Measurements from ENCODE around the gene DDX6.
"Not testable (repeated sequence)": the region's sequence is repeated elsewhere in the genome, so short reads cannot be mapped to it uniquely, and the experiment has no call there.

DDX6 gene, protein sequence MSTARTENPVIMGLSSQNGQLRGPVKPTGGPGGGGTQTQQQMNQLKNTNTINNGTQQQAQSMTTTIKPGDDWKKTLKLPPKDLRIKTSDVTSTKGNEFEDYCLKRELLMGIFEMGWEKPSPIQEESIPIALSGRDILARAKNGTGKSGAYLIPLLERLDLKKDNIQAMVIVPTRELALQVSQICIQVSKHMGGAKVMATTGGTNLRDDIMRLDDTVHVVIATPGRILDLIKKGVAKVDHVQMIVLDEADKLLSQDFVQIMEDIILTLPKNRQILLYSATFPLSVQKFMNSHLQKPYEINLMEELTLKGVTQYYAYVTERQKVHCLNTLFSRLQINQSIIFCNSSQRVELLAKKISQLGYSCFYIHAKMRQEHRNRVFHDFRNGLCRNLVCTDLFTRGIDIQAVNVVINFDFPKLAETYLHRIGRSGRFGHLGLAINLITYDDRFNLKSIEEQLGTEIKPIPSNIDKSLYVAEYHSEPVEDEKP

GRCh38 chr11:118791111-118791960 lies at the start of gene DDX6:
TSS of gene DDX6 (minus strand) at chr11:118791164. CDS start at chr11:118786251, 4,913 bp downstream.
- DNase-seq, result peak; percentile 88

DNA sequence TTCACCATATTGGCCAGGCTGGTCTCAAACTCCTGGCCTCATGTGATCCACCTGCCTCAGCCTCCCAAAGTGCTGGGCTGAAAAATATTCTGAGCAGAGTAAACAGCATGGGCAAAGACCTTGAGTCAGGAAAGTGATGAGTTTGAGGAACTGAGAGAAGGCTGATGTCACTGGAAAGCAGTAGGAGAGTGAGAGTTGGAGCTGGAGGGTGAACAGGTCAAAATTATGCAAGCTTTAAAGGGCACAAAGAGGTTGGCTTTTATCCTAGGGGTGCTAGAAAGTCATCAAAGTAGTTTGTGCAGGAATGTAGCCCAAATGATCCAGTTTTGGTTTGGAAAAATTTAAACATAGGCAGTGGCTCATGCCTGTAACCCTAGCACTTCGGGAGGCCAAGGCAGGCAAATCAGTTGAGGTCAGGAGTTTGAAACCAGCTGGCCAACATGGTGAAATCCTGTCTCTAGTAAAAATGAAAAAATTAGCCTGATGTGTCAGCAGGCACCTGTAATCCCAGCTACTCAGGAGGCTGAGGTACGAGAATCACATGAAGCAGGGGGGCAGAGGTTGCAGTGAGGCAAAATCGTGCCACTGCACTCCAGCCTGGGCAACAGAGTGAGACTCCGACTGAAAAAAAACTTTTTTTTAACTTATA lies 48.1 kb upstream of the DDX6 start:
- peak; percentile 19 for DNase-seq

DNA sequence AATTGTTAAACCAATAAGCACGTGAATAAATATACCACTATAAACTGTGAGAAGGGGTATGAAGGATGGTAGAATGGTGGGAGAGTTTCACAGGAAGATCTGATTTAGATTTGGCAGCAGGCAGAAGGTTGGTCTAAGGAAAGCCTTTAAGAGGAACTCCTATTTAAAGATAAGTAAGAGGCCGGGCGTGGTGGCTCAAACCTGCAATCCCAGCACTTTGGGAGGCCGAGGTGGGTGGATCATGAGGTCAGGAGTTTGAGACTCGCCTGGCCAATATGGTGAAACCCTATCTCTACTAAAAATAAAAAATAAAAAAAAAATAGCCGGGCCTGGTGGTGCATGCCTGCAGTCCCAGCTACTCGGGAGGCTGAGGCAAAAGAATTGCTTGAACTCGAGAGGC lies 46.9 kb upstream of the DDX6 start:
- DNase-seq, result no peak

DNA sequence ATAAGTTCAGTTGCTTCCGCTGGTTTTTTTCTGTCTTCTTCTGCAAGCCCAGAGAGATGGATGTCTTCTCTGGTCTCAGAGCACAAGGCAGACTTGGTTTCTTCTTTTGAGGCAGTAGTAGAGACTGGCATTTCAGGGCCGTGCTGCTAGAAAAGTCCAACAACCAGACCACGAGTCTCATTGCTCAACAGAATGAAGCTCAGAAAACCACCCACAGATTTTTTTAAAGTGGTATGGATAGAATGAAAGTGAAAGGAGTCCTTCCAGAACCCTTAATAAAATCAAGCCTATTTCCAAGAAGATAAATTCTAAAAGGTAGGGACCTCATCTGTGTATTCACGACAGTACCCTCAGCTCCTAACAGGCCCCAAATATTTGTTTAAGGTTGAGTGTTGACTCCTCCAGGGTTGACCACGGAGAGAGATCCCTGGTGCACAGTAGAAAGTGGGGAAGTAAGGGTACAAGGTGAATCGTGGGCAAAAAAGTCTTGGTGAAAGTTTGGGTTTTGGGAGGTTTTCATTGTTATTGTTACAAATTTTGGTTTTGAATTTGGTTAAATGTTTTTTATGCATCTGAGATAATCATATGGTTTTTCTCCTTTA lies 43.6 kb upstream of the DDX6 start:
- no peak for DNase-seq

DNA sequence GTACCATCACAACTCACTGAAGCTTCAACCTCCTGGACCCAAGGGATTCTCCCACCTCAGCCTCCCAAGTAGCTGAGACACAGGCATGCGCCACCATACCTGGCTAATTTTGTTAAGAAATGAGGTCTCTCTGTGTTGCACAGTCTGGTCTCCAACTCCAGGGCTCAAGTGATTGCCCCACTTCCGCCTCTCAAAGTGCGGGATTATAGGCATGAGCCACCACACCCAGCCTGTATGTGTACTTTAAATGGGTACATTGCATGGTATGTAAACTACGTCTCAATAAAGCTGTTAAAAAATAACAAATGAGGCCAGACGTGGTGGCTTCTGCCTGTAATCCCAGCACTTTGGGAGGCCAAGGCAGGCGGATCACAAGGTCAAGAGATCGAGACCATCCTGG lies 36.2 kb upstream of the DDX6 start:
- no peak for DNase-seq

- DNase-seq, result not testable (repeated sequence)
Observed at GRCh38 chr11:118822936-118823510, 32.1 kb upstream of the DDX6 start.

DNA sequence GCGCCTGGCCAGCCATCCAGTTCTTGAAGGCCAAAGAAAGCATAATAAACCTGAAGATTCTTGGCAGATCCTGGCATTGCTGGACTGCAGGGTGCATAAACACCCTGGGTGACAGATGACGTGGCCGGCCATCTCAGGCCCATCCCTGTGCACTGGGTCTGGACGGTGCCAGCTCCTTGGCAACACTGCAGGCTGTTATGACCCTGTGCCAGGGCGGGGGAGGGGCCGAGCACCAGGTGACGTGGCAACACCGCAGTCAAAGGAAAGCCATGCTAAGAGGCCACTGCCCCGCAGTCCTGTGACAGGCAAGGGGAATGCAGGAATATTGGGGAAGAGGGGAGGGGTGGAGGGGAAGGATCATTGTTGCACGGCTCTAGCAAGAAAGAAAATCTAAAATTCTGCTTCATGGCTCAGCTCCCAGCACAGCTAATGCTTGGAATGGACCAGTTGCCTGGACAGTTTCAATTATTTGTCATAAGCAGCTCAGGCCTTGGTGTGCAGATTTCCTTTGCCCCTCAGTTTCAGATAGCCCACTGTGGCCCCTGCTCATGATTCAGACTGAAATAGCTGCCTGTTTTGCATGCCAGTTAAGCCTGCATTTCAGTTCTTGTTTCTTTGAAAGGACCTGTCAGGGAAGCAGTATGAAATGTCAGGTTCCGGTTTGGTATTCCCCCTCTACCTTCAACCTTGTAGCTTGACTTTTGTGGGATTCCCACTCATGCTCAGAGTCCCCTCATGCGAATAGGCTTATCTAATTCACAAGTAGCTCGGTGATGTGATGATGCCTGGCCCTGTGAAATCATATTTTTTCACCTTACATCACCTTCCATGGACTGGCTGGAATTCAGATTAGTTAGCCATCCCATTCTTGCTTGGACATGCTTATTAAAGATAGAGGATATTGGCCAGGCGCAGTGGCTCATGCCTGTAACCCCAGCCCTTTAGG lies 29.7 kb upstream of the DDX6 start:
- DNase-seq, result peak; percentile 66

- DNase-seq, result not testable (repeated sequence)
Observed at GRCh38 chr11:118820025-118820379, 29.0 kb upstream of the DDX6 start.

DNA sequence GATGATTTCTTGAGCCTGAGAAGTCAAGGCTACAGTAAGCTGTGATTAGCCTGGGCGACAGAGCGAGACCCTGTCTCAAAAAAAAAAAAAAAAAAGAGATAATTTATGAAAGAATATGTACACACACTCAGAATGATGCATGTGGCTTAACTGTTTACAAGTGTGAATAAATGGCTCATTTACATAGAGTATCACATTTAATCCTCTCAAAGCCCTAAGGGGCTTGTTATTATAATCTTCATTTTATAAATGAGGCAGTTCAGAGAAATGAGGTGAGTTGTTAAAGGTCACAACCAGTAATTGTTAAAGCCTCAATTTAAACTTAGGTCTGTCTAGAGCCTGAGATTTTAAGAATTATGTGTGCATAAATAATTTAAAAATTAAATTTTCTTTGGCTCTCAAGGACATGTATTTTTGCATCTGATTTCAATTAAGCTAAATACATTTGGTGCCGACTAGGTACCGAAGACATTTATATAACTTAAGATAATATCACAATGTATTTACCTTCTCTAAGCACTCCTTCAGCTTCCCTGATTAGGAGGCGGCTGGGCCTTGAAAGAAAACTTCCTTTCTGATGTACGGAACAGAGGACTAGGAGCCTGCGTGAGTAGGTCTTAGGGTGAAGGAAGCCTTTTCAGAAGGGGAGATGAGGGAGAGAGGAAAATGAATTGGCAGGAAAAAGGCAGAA lies 28.5 kb upstream of the DDX6 start:
- DNase-seq, result no peak

- no peak for DNase-seq
Observed at GRCh38 chr11:118818130-118818529, 27.2 kb upstream of the DDX6 start.

DNA sequence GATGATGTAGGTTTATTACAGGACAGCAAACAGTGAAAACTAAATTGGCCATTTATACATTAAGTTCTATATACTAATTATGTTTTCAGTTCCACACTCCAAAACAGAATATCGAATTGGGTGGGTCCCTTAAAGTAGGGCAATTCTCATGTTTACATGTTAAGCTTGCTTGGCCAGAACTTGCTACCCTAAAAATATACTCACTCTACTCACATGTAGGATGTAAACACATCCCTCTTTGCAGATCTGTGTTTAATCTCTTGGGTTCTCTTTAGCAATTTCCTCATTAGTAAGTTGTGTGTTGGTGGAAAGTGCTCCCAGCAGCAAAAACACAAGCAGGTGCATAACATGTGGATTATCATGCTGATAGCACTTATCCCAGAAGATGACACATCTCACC lies 22.6 kb upstream of the DDX6 start:
- DNase-seq, result no peak

DNA sequence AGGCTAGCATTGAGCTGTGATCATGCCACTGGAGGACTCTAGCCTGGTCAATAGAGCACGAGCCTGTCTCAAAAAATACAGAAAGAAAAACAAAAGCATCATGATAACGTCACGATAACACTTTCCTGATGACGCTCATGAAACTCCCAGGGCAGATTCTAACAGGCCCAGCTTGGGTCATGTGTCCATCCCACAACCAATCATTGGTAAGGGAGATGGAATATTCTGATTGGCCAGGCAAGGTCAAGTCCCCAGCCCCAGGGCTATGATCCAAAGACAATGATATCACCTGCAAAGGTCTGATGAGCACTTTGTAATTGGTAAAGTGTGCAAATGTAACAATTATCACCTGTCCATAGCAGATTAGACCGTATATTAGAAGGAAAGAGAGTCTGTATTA lies 21.5 kb upstream of the DDX6 start:
- no peak for DNase-seq

DNA sequence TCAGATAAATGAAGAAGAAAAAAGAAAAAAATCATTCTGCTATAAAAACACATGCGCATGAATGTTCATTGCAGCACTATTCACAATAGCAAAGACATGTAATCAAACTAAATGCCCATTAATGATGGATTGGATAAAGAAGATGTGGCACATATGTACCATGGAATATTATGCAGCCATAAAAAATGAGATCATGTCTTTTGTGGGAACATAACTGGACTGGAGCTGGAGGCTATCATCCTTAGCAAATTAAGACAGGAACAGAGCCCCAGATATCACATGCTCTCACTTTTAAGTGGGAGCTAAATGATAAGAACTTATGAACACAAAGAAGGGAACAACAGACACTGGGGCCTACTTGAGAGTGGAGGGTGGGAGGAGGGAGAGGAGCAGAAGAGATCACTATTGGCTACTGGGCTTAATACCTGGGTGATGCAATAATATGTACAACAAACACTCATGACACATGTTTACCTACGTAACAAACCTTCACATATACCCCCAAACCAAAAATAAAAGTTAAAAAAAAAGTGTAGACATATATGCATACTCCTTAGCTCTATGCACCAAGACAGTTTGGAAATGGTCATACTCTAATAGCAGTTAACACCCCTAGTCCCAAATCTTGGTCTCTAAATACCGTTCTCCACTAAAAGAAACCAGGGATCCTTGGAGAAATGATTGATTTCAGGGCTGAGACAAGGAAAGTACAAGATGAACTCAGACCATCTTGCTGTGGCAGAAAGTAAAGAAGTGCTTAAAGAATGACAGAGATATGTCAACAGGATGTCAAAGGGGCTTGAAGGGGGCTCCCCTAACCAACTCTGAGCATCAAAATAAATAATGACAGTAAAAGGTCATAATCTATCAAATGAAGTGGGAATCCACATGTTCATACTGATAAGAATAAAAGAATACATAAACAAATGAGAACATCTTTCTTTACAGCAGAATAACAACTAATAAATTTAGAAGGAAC lies 17.1 kb upstream of the DDX6 start:
- DNase-seq, result no peak

- no peak for DNase-seq
Observed at GRCh38 chr11:118806400-118806799, 15.4 kb upstream of the DDX6 start.

- DNase-seq, result no peak
Observed at GRCh38 chr11:118804094-118804493, 13.1 kb upstream of the DDX6 start.

GRCh38 chr11:118799372-118799771 lies 8.4 kb upstream of the DDX6 start:
- DNase-seq, result no peak

GRCh38 chr11:118797510-118797909 lies 6.5 kb upstream of the DDX6 start:
- DNase-seq, result no peak

- DNase-seq, result peak; percentile 85
Observed at GRCh38 chr11:118792570-118793124, 1.7 kb upstream of the DDX6 start.

DNA sequence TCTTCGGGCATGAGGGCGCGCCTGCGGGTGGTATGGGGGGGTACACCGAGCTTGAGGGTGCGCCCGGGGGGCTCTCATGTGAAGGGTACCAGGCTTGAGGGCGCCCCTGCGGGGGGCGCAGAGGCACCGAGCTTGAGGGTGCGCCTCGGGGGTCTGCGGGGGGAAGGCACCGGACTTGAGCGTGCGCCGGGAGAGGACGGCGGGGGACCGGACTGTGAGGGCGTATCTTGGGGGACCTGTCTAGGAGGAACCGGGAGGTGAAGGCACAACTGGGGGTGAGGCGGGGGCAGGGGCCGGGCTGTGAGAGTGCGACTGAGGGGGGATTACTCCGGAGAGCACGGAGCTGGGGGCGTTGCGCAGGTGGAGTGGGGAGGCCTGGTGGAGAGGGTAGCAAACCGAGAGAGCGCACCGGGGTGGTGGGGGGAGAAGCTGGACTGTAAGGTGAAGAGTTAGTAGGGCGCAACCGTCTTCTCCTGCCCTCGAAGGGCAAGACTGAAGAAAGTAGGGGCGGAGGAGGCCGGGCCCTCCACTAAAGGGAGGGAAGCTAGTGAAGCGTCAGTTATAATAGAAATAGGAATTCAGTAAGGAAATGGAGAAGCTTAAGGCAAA lies 1.1 kb upstream of the DDX6 start:
- DNase-seq, result peak; percentile 44

Data from CD4-positive, alpha-beta T cell treated with Interleukin-15 for 1 hour (primary cell).